ENCODE measurements around the gene TUNAR.

DNA sequence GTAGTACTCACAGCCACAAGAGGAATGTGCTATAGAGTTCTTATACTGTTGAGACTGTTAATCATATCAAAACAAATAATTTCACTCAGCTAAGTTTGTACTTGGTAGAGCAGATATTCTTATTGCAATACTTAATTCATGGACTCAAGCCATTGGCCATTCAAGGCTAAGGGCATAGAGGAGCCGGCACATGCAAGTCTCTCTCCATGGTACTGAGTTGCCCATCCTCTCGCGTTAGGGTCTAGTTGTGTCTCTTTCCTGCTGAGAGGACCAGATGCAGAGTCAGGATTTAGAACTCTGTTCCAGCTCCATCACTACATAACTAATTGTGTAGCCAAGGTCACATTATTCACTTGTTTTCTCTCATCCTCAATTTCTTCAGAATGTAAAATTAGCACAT, 14.4 kb upstream of the TUNAR start:
- TF ChIP-seq, protein P1, sequence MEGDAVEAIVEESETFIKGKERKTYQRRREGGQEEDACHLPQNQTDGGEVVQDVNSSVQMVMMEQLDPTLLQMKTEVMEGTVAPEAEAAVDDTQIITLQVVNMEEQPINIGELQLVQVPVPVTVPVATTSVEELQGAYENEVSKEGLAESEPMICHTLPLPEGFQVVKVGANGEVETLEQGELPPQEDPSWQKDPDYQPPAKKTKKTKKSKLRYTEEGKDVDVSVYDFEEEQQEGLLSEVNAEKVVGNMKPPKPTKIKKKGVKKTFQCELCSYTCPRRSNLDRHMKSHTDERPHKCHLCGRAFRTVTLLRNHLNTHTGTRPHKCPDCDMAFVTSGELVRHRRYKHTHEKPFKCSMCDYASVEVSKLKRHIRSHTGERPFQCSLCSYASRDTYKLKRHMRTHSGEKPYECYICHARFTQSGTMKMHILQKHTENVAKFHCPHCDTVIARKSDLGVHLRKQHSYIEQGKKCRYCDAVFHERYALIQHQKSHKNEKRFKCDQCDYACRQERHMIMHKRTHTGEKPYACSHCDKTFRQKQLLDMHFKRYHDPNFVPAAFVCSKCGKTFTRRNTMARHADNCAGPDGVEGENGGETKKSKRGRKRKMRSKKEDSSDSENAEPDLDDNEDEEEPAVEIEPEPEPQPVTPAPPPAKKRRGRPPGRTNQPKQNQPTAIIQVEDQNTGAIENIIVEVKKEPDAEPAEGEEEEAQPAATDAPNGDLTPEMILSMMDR (conservative IDR thresholded peaks at IDR 0.05; ENCODE audit: low read depth, low read length), result no peak
- no peak for TF ChIP-seq EZH2 (IDR thresholded peaks at IDR 0.05; ENCODE audit: borderline replicate concordance, low read depth, low read length, poor library complexity, severe bottlenecking)

All from A673 (cell line).